Liver (tissue), 9 donors: ENCODE results near the gene PDYN. TPM values are rescaled to one million over a fixed set of nuclear protein-coding genes. Genes with fewer than 3 reads are reported as not detected.
A peak's percentile ranks its signal among the peaks of the same experiment; 100 is the strongest.

Source experiments
- DNase-seq: peaks from one replicate; pipeline ENCODE4 v3.0.0-alpha.2; 2017; ENCODE audit warnings: low spot score
- H3K27ac ChIP-seq, 2 donors: one replicate each; pipeline ENCODE4 v1.7.0; 2013; ENCODE audit warnings: inconsistent platforms in 2 of 2, low read length in 2 of 2, control low read depth in 1 of 2, low read depth in 1 of 2, mild to moderate bottlenecking in 1 of 2
- H3K27me3 ChIP-seq, 4 donors: one replicate each; pipeline versions ENCODE4 v1.6.1 to v1.7.0; 2013; ENCODE audit warnings: low read length in 3 of 4, inconsistent platforms in 1 of 4, mild to moderate bottlenecking in 1 of 4, moderate library complexity in 1 of 4; ENCODE audit not compliant: control insufficient read depth in 4 of 4, insufficient read depth in 4 of 4
- H3K36me3 ChIP-seq, 4 donors: one replicate each; pipeline versions ENCODE4 v1.6.1 to v1.7.0; 2013; ENCODE audit warnings: low read length in 3 of 4, mild to moderate bottlenecking in 3 of 4, low read depth in 1 of 4, moderate library complexity in 1 of 4; ENCODE audit not compliant: control insufficient read depth in 4 of 4, insufficient read depth in 3 of 4
- H3K4me1 ChIP-seq, 4 donors: one replicate each; pipeline versions ENCODE4 v1.6.1 to v1.7.0; 2013; ENCODE audit warnings: low read length in 3 of 4, mild to moderate bottlenecking in 3 of 4, moderate library complexity in 1 of 4; ENCODE audit not compliant: control insufficient read depth in 4 of 4, insufficient read depth in 4 of 4
- H3K4me3 ChIP-seq, 3 donors: one replicate each; pipeline versions ENCODE4 v1.6.1 to v1.7.0; 2013; ENCODE audit warnings: low read length in 3 of 3, control low read depth in 1 of 3, low read depth in 1 of 3, mild to moderate bottlenecking in 1 of 3
- H3K9ac ChIP-seq, 2 donors: one replicate each; pipeline ENCODE4 v1.7.0; 2013; ENCODE audit warnings: low read length in 2 of 2, mild to moderate bottlenecking in 2 of 2, moderate library complexity in 2 of 2, control low read depth in 1 of 2, low read depth in 1 of 2
- H3K9me3 ChIP-seq, 4 donors: one replicate each; pipeline versions ENCODE4 v1.6.1 to v1.7.0; 2013; ENCODE audit warnings: low read length in 3 of 4; ENCODE audit not compliant: control insufficient read depth in 4 of 4
- CTCF ChIP-seq: fragments of 150-350 bp; IDR thresholded peaks from 2 replicates; pipeline ENCODE4 v1.5.1; 2017; ENCODE audit warnings: improper control_type of control experiment, low read depth, low read length; ENCODE audit not compliant: missing input control
- EGR1 ChIP-seq, 2 donors: IDR thresholded peaks; 2 replicates each; pipeline ENCODE4 v1.6.1; 2016 to 2018; ENCODE audit warnings: antibody characterized with exemption in 2 of 2, low read depth in 2 of 2
- FOXA1 ChIP-seq: IDR thresholded peaks from 2 replicates; pipeline ENCODE4 v1.6.1; 2016; ENCODE audit warnings: antibody characterized with exemption
- FOXA2 ChIP-seq: IDR thresholded peaks from 2 replicates; pipeline ENCODE4 v1.6.1; 2016; ENCODE audit warnings: antibody characterized with exemption
- GABPA ChIP-seq, 2 donors: IDR thresholded peaks in 1 of 2; conservative IDR thresholded peaks in 1 of 2; 2 replicates each; pipeline ENCODE4 v1.6.1; 2016; ENCODE audit warnings: antibody characterized with exemption in 2 of 2, mild to moderate bottlenecking in 1 of 2, moderate library complexity in 1 of 2
- HNF4A ChIP-seq, 2 donors: conservative IDR thresholded peaks; 2 replicates each; pipeline ENCODE4 v1.6.1; 2016; ENCODE audit warnings: antibody characterized with exemption in 2 of 2, mild to moderate bottlenecking in 2 of 2
- HNF4G ChIP-seq: IDR thresholded peaks from 2 replicates; pipeline ENCODE4 v1.6.1; 2016; ENCODE audit warnings: antibody characterized with exemption
- JUND ChIP-seq, 2 donors: IDR thresholded peaks; 2 replicates each; pipeline ENCODE4 v1.6.1; 2016; ENCODE audit warnings: antibody characterized with exemption in 2 of 2
- MAX ChIP-seq: IDR thresholded peaks from 2 replicates; pipeline ENCODE4 v1.6.1; 2016; ENCODE audit warnings: antibody characterized with exemption
- NR2F2 ChIP-seq: IDR thresholded peaks from 2 replicates; pipeline ENCODE4 v1.6.1; 2016; ENCODE audit warnings: antibody characterized with exemption
- RAD21 ChIP-seq, 2 donors: IDR thresholded peaks; 2 replicates each; pipeline ENCODE4 v1.6.1; 2016; ENCODE audit warnings: antibody characterized with exemption in 2 of 2, mild to moderate bottlenecking in 2 of 2
- RXRA ChIP-seq, 2 donors: IDR thresholded peaks; 2 replicates each; pipeline ENCODE4 v1.6.1; 2017 to 2018; ENCODE audit warnings: antibody characterized with exemption in 2 of 2, mild to moderate bottlenecking in 1 of 2
- SP1 ChIP-seq: IDR thresholded peaks from 2 replicates; pipeline ENCODE4 v1.6.1; 2018; ENCODE audit warnings: antibody characterized with exemption, mild to moderate bottlenecking
- TAF1 ChIP-seq: conservative IDR thresholded peaks from 2 replicates; pipeline ENCODE4 v1.6.1; 2016; ENCODE audit warnings: antibody characterized with exemption, mild to moderate bottlenecking
- YY1 ChIP-seq: IDR thresholded peaks from 2 replicates; pipeline ENCODE4 v1.6.1; 2016; ENCODE audit warnings: antibody characterized with exemption, mild to moderate bottlenecking
- ZBTB33 ChIP-seq: IDR thresholded peaks from 2 replicates; pipeline ENCODE4 v1.6.1; 2016; ENCODE audit warnings: antibody characterized with exemption
- WGBS: extraction: QIAGEN DNeasy Blood & Tissue Kit; methylation state at CpG from one replicate; pipeline ENCODE4 v1.1.7; 2013; 5-methylcytosine and 5-hydroxymethylcytosine counted together
- polyA plus RNA-seq, 2 donors: library from polyadenylated mRNA; stranded (reverse) in 1 of 2; unstranded in 1 of 2; fragments of 200-250 nt in 1 of 2; fragments of >200 nt in 1 of 2; fragmentation: Nextera tagmentation in 1 of 2; extraction: Ambion mirVana in 1 of 2; gene quantifications; one replicate each; pipeline versions ENCODE4 v1.2.1 to v1.2.3, GENCODE V29; 2013 to 2015
- total RNA-seq, 2 donors: library from RNA; depleted of rRNA; stranded (reverse); fragments of >200 nt; gene quantifications; one replicate each; pipeline ENCODE4 v1.2.3, GENCODE V29; 2014
- TF ChIP-seq, protein P1 (sequence below): IDR thresholded peaks from 2 replicates; pipeline ENCODE4 v1.6.1; 2016; ENCODE audit warnings: antibody characterized with exemption, mild to moderate bottlenecking
- TF ChIP-seq, protein P2 (sequence below): IDR thresholded peaks from 2 replicates; pipeline ENCODE4 v1.6.1; 2016; ENCODE audit warnings: antibody characterized with exemption
- donor health status: healthy.
- donor health status: healthy.
- donor health status: healthy.
- donor health status: healthy.
- donor health status: healthy.

The PDYN gene
- total and polyA plus RNA-seq, 4 donors, result not detected

DNA sequence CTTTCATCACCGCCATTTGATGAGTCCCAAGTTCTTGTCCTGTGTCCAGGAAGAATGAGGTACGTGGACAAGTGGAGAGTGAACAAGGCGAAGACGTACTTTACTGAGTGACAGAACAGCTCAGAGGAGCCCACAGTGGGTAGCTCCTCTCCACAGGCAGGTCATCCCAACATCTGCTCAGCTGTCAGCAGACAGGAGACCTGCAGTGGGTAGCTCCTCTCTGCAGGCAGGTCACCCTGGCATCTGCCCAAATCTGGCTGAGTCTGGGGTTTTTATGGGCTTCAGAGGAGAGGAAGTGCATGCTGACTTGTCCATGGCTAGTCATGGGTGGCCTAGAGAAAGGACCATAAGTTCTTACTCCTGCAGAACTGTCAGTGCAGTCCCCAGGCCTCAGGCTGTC is 32.7 kb upstream of the PDYN start:
- Histone ChIP-seq H3K4me1 (no peaks in the 10 kb centered on the region), H3K4me3 (peak overlapping the region in 1 of 3 donors; percentile 9), H3K9ac (no peak overlapping the region), H3K36me3 (no peaks in the 10 kb centered on the region), H3K27me3 (no peaks in the 10 kb centered on the region), H3K27ac (no peak overlapping the region), H3K9me3 (peaks cover 0 to 9% (median 3%) of the 10 kb centered on the region in 4 donors)
- TF ChIP-seq EGR1 (IDR thresholded peaks at IDR 0.05; ENCODE audit: low read depth in 2 of 2), result no peak
- TF ChIP-seq FOXA1, result no peak
- TF ChIP-seq CTCF, result no peak
- TF ChIP-seq TAF1, result no peak
- TF ChIP-seq, protein P1, sequence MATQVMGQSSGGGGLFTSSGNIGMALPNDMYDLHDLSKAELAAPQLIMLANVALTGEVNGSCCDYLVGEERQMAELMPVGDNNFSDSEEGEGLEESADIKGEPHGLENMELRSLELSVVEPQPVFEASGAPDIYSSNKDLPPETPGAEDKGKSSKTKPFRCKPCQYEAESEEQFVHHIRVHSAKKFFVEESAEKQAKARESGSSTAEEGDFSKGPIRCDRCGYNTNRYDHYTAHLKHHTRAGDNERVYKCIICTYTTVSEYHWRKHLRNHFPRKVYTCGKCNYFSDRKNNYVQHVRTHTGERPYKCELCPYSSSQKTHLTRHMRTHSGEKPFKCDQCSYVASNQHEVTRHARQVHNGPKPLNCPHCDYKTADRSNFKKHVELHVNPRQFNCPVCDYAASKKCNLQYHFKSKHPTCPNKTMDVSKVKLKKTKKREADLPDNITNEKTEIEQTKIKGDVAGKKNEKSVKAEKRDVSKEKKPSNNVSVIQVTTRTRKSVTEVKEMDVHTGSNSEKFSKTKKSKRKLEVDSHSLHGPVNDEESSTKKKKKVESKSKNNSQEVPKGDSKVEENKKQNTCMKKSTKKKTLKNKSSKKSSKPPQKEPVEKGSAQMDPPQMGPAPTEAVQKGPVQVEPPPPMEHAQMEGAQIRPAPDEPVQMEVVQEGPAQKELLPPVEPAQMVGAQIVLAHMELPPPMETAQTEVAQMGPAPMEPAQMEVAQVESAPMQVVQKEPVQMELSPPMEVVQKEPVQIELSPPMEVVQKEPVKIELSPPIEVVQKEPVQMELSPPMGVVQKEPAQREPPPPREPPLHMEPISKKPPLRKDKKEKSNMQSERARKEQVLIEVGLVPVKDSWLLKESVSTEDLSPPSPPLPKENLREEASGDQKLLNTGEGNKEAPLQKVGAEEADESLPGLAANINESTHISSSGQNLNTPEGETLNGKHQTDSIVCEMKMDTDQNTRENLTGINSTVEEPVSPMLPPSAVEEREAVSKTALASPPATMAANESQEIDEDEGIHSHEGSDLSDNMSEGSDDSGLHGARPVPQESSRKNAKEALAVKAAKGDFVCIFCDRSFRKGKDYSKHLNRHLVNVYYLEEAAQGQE, result no peak
- TF ChIP-seq FOXA2, result no peak
- no peak for TF ChIP-seq SP1
- TF ChIP-seq ZBTB33, result no peak
- TF ChIP-seq JUND (IDR thresholded peaks at IDR 0.05), result no peak
- no peak for TF ChIP-seq MAX
- TF ChIP-seq GABPA (IDR thresholded peaks at IDR 0.05 in 1 of 2, conservative IDR thresholded peaks at IDR 0.05 in 1 of 2), result no peak
- no peak for TF ChIP-seq RAD21 (IDR thresholded peaks at IDR 0.05)
- TF ChIP-seq HNF4G, result no peak
- no peak for TF ChIP-seq NR2F2
- no peak for TF ChIP-seq YY1
- no peak for TF ChIP-seq RXRA (IDR thresholded peaks at IDR 0.05)
- TF ChIP-seq, protein P2, sequence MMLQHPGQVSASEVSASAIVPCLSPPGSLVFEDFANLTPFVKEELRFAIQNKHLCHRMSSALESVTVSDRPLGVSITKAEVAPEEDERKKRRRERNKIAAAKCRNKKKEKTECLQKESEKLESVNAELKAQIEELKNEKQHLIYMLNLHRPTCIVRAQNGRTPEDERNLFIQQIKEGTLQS, result no peak
- no peak for TF ChIP-seq HNF4A (conservative IDR thresholded peaks at IDR 0.05)
- 90% methylated on average over 4 of the region's 4 CpGs for WGBS
- DNase-seq, result no peak
